ENCODE measurements around the gene FRMD6. TPM values are rescaled to one million over a fixed set of nuclear protein-coding genes. Genes with fewer than 3 reads are reported as not detected.

The FRMD6 gene
- total RNA-seq, 4 donors from 2014 or later = 13.5 to 25.7 (median 19.3) TPM

DNA sequence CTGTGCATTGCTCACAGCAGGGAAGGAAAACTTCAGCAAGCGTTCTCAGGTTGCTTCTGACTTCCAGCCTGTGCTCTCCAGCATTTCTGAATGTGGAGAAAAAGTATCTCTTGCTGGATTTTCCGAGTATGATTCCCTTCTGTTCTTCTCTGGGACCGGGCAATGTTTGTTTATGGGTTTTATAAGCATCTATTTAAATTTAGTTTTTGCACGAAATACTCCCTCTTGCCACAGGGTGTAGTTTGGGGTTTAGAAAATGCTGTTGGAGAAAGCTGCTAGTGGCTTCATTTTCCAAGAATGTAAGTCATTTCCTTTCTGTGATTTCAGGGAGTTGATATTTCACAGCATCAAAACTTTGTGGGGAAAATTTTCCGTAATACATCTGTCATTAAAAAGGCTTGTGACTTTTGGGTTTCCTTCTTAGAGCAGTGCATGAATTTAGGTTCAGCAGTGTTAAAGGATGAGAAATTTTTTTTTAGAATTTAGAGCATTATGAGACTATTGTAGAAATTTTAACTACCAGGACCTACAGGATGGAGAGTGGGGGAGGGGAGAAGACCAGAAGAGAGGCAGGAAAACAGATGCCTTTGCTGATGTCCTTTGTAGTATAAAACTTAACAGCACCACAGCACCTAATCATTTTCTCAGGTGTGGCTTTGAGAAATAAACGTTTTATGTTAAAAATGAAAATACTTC is 1.5 kb downstream of the FRMD6 start:
- no peak for ATAC-seq (ENCODE audit: low FRiP score)
- DNase-seq (ENCODE audit: low spot score) = no peak
- TF ChIP-seq, protein P1, sequence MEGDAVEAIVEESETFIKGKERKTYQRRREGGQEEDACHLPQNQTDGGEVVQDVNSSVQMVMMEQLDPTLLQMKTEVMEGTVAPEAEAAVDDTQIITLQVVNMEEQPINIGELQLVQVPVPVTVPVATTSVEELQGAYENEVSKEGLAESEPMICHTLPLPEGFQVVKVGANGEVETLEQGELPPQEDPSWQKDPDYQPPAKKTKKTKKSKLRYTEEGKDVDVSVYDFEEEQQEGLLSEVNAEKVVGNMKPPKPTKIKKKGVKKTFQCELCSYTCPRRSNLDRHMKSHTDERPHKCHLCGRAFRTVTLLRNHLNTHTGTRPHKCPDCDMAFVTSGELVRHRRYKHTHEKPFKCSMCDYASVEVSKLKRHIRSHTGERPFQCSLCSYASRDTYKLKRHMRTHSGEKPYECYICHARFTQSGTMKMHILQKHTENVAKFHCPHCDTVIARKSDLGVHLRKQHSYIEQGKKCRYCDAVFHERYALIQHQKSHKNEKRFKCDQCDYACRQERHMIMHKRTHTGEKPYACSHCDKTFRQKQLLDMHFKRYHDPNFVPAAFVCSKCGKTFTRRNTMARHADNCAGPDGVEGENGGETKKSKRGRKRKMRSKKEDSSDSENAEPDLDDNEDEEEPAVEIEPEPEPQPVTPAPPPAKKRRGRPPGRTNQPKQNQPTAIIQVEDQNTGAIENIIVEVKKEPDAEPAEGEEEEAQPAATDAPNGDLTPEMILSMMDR (IDR thresholded peaks at IDR 0.05) = no peak

DNA sequence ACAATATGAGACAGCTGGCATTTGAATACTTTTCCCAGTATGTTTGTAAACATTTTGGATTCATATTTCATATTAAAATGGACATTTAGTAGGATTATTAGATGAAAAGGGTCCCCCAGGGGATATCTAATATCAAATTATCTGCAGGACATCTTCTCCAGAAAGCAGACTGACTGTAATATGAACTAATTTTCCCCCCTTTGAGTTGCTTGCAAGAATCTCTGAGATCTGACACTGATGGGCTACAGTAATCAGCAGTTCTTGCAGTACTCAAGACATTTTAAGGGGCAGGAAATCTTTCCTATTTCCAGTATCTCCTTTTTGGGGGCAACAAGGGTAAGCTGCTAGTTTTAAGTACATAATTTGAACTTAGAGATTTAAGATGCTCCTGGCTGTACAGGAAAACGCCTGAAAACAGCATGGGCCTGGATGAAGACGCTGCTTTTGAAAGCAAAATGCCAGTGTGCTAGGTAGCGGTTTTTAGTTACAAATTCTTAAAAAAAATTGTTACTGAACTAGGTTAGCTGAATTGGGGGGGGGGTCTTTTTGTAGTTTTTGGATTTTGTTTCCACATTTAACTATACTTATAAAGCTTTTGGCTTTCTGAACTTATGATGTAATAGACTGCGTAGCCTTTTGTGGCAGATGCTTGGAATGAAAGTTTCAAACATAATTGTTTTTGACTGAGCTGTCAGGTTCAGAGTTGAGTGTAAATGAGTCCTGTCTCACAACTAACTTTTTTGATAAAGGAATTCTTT is 2.2 kb downstream of the FRMD6 start:
- ATAC-seq (ENCODE audit: low FRiP score) (no peak), DNase-seq (ENCODE audit: low spot score) (no peak)
- TF ChIP-seq, protein P1 (IDR thresholded peaks at IDR 0.05) = no peak

DNA sequence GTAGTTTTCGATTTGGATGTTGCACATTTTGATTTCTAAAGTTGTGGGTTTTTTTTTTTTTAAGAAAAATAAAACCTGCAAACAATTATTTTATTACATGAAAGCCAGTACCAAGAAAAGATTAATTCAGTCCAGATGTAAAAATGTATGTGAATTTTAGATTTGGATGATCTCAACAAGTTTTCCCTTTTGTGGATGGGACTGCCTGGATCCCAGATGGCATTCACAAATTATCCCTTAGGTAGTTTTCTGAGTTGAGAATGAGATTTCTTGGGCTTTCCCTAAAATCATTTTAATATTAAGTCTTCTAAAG is 2.8 kb downstream of the FRMD6 start:
- TF ChIP-seq, protein P1 (IDR thresholded peaks at IDR 0.05) = no peak
- ATAC-seq (ENCODE audit: low FRiP score) = no peak
- no peak for DNase-seq (ENCODE audit: low spot score)

DNA sequence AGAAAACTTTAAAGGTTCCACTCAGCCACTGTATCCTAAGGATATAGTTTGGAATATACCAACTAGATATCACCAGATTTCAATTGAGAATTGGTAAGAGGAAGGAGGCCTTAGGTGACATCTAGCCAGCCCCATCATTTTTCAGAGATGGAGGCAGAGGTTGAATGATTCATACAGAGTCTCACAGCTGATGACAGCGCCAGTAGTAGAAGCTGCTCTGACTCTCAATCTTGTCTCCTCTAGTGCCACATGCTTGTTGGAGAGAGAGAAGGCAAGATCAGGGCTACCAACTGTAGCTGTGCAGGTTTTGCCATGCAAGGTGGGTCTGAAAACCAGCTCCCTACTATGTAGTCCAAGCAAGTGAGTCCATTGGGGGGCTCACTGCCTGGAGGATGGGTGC is 6.1 kb downstream of the FRMD6 start:
- TF ChIP-seq, protein P1 (IDR thresholded peaks at IDR 0.05) = no peak
- ATAC-seq (ENCODE audit: low FRiP score) (no peak), DNase-seq (ENCODE audit: low spot score) (no peak)

DNA sequence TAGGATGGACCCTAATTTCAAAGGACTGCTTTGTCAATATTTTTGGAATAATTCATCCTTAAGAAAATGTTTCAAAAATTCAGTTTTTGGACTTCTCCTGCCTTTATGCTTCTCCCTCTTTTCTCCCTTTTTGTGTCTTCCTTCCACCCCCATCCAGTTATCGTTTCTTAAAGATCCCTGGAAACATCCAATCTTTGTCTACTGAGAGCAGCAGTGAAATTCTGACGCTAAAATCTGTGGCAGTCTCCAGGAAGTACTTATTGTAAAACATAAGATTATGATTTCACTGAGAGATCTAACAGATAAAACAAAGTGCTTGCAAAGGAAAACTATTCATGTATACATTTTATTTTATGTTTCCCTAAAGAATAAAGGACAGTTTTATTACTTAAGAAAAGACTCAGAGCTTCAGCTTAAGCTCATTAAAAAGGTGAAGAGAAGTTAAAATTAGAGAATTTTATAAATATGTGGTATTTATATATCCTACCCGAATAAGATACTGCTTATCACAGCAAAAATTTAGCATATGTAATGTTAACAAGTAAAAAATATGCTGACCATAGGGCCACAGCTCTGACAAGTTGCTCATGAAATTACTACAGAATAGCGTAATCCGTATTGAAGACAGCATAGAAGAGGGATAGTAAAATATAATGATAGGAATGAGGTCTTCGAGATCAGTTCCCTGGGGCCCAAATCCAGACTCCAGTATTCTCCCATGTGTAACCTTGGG is 6.9 kb downstream of the FRMD6 start:
- DNase-seq (ENCODE audit: low spot score) = no peak
- no peak for ATAC-seq (ENCODE audit: low FRiP score)
- TF ChIP-seq, protein P1 (IDR thresholded peaks at IDR 0.05) = no peak

DNA sequence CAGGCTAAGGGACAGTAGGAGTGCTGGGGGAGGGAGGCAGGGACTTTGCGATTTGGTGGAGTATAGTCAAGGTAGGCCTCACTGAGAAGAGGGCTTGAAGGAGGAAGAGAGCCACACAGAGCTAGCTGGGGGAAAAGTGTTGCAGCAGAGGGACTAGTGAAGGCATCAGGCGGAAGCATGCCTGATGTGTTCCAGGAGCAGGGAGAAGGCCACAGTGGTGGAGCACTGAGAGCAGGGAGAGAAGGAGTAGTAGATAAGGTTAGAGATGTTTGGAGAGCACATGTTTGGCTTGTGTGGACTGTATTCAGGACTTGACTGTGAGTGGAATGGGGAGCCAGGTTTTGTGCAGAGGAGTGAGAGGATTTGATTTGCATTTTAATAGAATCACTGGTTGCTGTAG is 9.0 kb downstream of the FRMD6 start:
- TF ChIP-seq, protein P1 (IDR thresholded peaks at IDR 0.05) = no peak
- ATAC-seq (ENCODE audit: low FRiP score) (no peak), DNase-seq (ENCODE audit: low spot score) (no peak)
